Testis (tissue), 3 donors: Measurements from ENCODE around the gene QDPR. TPM values are rescaled to one million over a fixed set of nuclear protein-coding genes. Genes with fewer than 3 reads are reported as not detected.

Experiments used
- DNase-seq: peaks from one replicate; pipeline ENCODE4 v3.0.0-alpha.2; 2019
- H3K27ac ChIP-seq, 2 donors: fragments of 200-600 bp; sonication (generic); one replicate each; pipeline ENCODE4 v1.5.1; 2019
- H3K27me3 ChIP-seq: fragments of 200-600 bp; sonication (generic); one replicate; pipeline ENCODE4 v1.5.1; 2019
- H3K36me3 ChIP-seq: fragments of 200-600 bp; sonication (generic); one replicate; pipeline ENCODE4 v1.5.1; 2017; ENCODE audit warnings: low read depth; ENCODE audit errors: missing control alignments
- H3K4me1 ChIP-seq: fragments of 200-600 bp; sonication (generic); one replicate; pipeline ENCODE4 v1.5.1; 2019
- H3K4me3 ChIP-seq, 2 donors: fragments of 200-600 bp; sonication (generic); one replicate each; pipeline ENCODE4 v1.5.1; 2017 to 2019
- H3K9me3 ChIP-seq: fragments of 200-600 bp; sonication (generic); one replicate; pipeline ENCODE4 v1.5.1; 2017
- POLR2A ChIP-seq: fragments of 450-650 bp; IDR thresholded peaks from one replicate; pipeline ENCODE4 v1.6.1; 2017; ENCODE audit warnings: antibody characterized with exemption, mild to moderate bottlenecking, moderate library complexity
- WGBS, 2 donors: methylation state at CpG; one replicate each; pipeline ENCODE4 v1.1.5; 2018; 5-methylcytosine and 5-hydroxymethylcytosine counted together
- intact Hi-C: fragments of 100-400 bp; cut with DNase I; formaldehyde crosslinking; loops from one replicate; pipeline ENCODE4 v1.15.1; 2023; ENCODE audit warnings: low total_unique reads
- polyA plus RNA-seq: library from polyadenylated mRNA; stranded (reverse); fragments of 350-450 nt; fragmentation: Illumina TruSeq; extraction: RNeasy Lipid Tissue Mini Kit (QIAGEN cat#74804); gene quantifications from one replicate; pipeline ENCODE4 v1.2.3, GENCODE V29; 2014; ENCODE audit warnings: low read depth, low replicate concordance; ENCODE audit not compliant: insufficient read depth
- total RNA-seq, 2 donors: library from RNA; depleted of rRNA; stranded (reverse); fragments of >200 nt; gene quantifications; one replicate each; pipeline ENCODE4 v1.2.3, GENCODE V29; 2016
- TF ChIP-seq, protein P1 (sequence below), 3 experiments: fragments of 450-650 bp in 2 of 3; fragments of 200-600 bp in 1 of 3; sonication (generic) in 1 of 3; IDR thresholded peaks; one replicate each; pipeline ENCODE4 v1.5.1; 2016 to 2019; ENCODE audit warnings: antibody characterized with exemption in 3 of 3, mild to moderate bottlenecking in 2 of 3, moderate library complexity in 1 of 3

The QDPR gene
- total and polyA plus RNA-seq, 3 donors from 2014 or later: 15.9 to 31.7 (median 20.7) TPM

DNA sequence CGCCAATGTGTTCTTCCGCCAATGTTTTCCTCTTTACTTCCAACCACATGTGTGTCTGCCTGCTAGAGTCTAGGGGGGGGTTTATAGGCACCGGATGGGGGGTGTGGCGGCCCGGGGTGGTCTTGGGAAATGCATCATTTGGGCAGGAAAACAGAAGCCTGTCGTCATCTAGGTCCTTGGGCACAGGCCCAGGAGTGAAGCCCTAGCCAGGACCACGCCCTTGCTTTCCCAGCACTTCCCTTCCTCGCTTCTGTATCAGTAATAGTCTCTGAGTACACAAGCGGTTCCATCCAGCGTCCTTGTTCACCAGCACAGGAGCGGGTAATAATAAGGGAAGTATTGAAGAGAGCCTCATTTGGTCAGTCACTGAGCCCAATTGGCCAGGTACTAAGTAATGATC lies 74.5 kb downstream of the QDPR start:
- no peaks in the 10 kb centered on the region for H3K36me3 ChIP-seq
- peak; percentile 23 for DNase-seq
- H3K4me3 ChIP-seq: peak overlapping the region in 1 of 2 donors; percentile 39
- TF ChIP-seq, protein P1, sequence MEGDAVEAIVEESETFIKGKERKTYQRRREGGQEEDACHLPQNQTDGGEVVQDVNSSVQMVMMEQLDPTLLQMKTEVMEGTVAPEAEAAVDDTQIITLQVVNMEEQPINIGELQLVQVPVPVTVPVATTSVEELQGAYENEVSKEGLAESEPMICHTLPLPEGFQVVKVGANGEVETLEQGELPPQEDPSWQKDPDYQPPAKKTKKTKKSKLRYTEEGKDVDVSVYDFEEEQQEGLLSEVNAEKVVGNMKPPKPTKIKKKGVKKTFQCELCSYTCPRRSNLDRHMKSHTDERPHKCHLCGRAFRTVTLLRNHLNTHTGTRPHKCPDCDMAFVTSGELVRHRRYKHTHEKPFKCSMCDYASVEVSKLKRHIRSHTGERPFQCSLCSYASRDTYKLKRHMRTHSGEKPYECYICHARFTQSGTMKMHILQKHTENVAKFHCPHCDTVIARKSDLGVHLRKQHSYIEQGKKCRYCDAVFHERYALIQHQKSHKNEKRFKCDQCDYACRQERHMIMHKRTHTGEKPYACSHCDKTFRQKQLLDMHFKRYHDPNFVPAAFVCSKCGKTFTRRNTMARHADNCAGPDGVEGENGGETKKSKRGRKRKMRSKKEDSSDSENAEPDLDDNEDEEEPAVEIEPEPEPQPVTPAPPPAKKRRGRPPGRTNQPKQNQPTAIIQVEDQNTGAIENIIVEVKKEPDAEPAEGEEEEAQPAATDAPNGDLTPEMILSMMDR (IDR thresholded peaks at IDR 0.05): no peak
- no peak for TF ChIP-seq POLR2A
- no peaks in the 10 kb centered on the region for H3K27me3 ChIP-seq
- WGBS, 2 donors: 70 to 81% methylated on average over 11 of the region's 11 CpGs
- intact Hi-C loops: no loop called here
- H3K4me1 ChIP-seq: no peaks in the 10 kb centered on the region
- no peak overlapping the region for H3K27ac ChIP-seq
- no peaks in the 10 kb centered on the region for H3K9me3 ChIP-seq

DNA sequence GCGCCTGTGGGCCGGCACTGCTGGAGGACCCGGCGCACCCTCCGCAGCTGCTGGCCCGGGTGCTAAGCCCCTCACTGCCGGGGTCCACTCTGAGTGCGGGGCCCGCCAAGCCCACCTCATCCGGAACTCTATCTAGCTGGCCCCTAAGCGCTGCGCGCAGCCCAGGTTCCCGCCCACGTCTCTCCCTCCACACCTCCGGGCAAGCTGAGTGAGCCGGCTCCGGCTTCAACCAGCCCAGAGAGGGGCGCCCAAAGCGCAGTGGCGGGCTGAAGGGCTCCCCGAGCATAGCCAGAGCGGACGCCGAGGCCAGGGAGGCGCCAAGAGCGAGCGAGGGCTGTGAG lies 75.2 kb downstream of the QDPR start:
- peak overlapping the region; percentile 29 to 39 for H3K4me3 ChIP-seq
- no peaks in the 10 kb centered on the region for H3K36me3 ChIP-seq
- H3K27ac ChIP-seq: no peak overlapping the region
- no peaks in the 10 kb centered on the region for H3K9me3 ChIP-seq
- DNase-seq: peak; percentile 16
- TF ChIP-seq, protein P1 (IDR thresholded peaks at IDR 0.05): no peak
- no peak for TF ChIP-seq POLR2A
- no peaks in the 10 kb centered on the region for H3K4me1 ChIP-seq
- 81 to 85% methylated on average over 17 to 23 of the region's 28 CpGs for whole genome bisulfite sequencing, 2 donors
- intact Hi-C loops: no loop called here
- H3K27me3 ChIP-seq: no peaks in the 10 kb centered on the region

Other genes starting within 250 kb of the QDPR start
- gene CLRN2, start 3.1 kb upstream of the QDPR start, total RNA-seq: not detected
- gene CLRN2, start 3.1 kb upstream of the QDPR start, polyA plus RNA-seq: not detected
- 100 to 1,000 TPM in 1 of 2 donors, 10 to 100 TPM in 1; 98.9 to 100 TPM for gene LAP3, start 65.1 kb upstream of the QDPR start, total RNA-seq
- 108 TPM for gene LAP3, start 65.1 kb upstream of the QDPR start, polyA plus RNA-seq
- 10 to 100 TPM; 22.8 to 27.3 TPM for gene MED28, start 102.6 kb upstream of the QDPR start, total RNA-seq
- 51.7 TPM for gene MED28, start 102.6 kb upstream of the QDPR start, polyA plus RNA-seq